GM21360 (cell line): Measurements from ENCODE around the gene CPNE6.

ENCODE experiments used
- ATAC-seq: cut with Tn5 transposase; IDR thresholded peaks from one replicate; pipeline ENCODE4 v1.9.1; 2021; ENCODE audit warnings: mild to moderate bottlenecking, moderate library complexity; ENCODE audit not compliant: unreplicated experiment

CPNE6 gene

DNA sequence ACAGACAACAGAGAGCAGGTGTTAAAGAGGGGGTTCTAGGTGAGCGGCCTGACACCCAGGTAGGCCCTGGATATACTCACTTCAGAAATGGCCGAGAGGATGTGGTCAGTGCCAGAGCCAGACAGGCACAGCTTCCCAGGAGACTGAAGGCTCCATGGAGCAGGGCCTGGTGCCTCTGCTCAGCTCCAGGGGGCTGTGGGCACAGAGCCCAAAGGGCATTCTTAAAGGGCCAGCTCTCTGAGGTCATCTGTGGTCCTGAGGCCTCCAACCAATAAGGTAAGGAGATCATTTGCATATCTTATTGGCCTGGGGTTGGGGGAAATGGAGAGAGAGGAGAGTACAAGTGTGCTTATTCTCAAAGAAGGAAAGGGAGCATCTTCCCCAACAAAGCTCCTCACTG lies 13.1 kb downstream of the CPNE6 start:
- no peak for ATAC-seq

- no peak for ATAC-seq
Observed at GRCh38 chr14:24085215-24085614, 13.9 kb downstream of the CPNE6 start.

- ATAC-seq = no peak
Observed at GRCh38 chr14:24086193-24086955, 15.0 kb downstream of the CPNE6 start.

DNA sequence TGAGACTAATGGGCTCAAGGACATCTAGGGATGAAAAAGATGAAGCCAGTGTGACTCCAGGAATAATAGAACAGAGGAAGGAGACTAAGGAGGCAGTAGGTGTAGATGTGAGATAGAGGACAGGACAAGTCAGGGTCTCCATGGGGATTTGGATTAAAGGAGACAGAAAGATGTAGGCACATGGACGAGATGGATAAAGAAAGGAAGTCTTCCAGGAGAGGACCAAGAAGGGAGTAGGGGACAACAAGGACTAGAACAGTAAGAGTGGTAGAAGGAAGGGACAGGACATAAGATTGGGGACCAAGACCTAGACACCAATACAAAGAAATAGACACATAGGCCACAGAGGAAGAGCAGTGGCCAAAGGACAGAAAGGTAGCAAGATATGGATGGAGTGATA lies 15.6 kb downstream of the CPNE6 start:
- ATAC-seq = no peak

- ATAC-seq = no peak
Observed at GRCh38 chr14:24088095-24088494, 16.7 kb downstream of the CPNE6 start.

- no peak for ATAC-seq
Observed at GRCh38 chr14:24089890-24090289, 18.5 kb downstream of the CPNE6 start.

- ATAC-seq = no peak
Observed at GRCh38 chr14:24092110-24092504, 20.7 kb downstream of the CPNE6 start.

DNA sequence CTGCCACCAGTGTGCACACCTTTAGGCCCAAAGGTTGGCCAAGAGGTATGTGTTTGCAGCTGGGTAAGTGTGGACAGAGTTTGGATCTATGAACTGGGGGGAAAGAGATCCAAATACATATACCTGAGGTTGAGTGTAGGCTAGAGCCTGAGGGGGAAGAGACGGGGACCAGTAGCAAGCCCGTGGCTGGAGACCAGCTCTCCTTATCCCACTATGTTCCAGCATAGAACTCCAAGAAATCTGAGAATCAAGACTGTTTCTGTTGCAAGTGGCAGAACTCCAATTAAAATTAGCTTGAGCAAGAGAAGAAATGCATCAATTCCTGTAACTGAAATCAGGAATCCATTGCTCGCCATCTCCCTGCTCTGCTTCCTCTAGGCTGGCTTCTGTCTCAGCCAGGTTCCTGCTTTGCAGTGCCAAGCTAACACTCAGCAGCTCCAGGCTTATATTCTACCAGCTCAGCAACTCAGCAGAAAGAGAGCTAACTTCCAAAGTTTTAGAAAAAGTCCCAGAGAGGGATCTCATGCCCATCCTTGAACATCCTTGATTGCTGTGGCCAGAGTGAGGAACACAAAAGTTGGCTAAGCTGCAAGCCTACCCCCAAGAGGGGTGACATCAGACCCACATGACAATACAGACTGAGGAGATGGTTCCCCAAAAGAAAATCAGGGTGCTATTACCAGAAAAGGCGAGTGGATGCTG lies 21.3 kb downstream of the CPNE6 start:
- ATAC-seq = no peak

- no peak for ATAC-seq
Observed at GRCh38 chr14:24093207-24093900, 22.0 kb downstream of the CPNE6 start.

GRCh38 chr14:24093901-24094840 lies 22.8 kb downstream of the CPNE6 start, which contains the start of gene PCK2:
PCK2 (plus strand) TSS chr14:24094311; CDS start chr14:24094406, 95 bp downstream.
- ATAC-seq = peak; percentile 52

GRCh38 chr14:24094841-24095270 lies 23.5 kb downstream of the CPNE6 start:
- no peak for ATAC-seq

- peak; percentile 63 for ATAC-seq
Observed at GRCh38 chr14:24095271-24096068, 24.1 kb downstream of the CPNE6 start.

GRCh38 chr14:24096545-24097181 lies 25.3 kb downstream of the CPNE6 start:
- ATAC-seq = no peak

DNA sequence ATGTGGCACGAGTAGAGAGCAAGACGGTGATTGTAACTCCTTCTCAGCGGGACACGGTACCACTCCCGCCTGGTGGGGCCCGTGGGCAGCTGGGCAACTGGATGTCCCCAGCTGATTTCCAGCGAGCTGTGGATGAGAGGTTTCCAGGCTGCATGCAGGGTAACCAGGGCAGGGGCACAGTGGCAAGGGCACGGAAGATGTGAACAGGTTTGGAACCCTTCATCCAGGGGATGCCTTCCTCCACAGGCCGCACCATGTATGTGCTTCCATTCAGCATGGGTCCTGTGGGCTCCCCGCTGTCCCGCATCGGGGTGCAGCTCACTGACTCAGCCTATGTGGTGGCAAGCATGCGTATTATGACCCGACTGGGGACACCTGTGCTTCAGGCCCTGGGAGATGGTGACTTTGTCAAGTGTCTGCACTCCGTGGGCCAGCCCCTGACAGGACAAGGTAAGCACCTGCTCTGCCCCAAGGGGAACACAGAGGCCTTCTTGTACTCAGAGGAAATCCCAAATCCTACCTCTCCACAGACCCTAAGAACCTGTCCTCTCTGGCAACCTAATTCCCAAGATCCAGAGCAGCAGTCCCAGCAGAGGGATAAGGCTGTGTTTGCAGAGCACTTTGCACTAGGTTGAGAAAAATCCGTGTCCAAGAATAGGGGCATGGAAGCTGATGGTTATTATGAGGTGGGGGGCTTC lies 27.0 kb downstream of the CPNE6 start:
- ATAC-seq = no peak

DNA sequence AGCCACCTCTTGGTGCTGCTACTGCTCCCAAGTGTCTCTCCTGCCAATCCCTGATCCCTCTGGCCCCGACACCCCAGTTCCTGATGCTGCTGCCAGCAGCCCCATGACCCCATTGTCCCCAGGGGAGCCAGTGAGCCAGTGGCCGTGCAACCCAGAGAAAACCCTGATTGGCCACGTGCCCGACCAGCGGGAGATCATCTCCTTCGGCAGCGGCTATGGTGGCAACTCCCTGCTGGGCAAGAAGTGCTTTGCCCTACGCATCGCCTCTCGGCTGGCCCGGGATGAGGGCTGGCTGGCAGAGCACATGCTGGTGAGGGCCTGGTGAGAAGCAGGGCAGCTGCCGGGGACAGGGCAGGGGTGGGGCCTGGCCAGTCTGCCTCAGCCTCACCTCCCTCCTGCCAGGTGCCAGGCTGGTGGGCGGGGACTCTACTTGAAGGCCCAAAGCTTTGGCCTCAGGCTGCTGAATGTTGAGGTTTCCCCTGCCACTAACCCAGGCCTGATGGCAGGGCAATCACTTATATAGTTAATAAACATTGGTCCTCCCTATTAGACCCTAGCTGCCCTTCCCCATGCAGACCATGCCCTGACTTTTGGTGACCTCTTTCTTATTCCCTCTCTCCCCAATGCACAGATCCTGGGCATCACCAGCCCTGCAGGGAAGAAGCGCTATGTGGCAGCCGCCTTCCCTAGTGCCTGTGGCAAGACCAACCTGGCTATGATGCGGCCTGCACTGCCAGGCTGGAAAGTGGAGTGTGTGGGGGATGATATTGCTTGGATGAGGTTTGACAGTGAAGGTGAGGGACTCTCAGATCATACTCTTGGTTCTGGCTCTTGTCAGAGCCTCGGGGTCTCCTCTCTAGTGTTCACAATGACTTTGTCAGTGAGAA lies 27.8 kb downstream of the CPNE6 start:
- no peak for ATAC-seq

DNA sequence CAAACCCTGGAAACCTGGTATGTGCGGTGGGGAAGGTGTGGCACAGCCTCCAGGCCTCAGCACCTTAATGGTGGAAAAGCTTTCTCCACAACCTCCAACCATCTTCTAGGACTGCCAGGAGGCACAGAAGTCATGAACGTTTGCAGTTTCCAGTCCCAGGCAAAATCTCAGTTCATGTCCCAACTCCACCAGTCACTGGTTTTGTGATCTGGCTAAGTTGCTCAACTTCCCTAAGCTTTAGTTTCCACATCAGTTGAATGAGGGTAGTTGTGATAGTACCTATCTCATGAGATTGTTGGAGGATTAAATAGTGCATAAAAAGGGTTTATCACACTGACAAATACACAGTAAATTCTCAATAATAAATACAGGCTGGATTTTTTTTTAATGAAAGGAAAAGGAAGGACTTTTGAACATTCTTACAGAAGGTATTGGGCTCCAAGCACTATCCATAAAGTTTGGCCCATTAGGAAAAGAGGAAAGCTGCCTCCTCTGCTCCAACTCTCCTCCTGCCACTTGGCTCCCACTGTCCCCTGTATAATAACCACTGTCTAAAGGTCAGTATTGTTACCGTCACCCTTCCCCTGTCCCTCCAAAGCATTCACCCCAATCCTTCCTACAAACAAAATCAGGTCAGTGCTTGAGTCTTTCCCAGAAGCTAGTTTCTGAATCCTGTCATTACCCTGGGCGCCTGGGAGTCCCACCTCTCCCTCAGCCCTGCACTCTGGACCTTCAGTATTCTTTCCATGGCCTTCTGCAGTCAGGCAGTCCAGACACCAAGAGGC lies 29.0 kb downstream of the CPNE6 start:
- no peak for ATAC-seq

DNA sequence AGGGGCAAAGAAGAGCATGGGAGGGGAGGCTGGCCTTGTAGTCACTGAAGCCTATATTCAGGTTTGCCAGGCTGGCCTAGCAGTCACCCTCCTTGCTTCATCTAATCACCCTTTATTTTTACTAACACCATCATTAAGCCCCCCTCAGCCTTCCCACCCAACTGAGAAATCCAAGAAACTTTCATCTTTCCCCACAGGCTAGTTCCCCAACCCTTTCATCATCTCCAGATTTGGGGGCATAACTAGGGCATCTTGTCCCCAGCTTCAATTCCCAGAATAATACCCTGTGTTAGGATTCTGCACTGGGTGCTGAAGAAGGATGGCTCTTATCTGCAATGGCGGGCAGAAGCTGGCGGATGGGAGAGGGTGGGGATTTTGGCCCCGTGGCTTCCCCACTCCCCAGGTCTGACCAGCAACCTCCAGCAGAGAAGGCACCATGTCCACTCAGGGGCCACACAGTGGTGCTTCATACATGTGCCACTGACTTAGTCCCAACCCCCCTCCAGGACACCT lies 29.7 kb downstream of the CPNE6 start:
- ATAC-seq = no peak
